ENCODE data around the gene POU2F1. TPM values are rescaled to one million over a fixed set of nuclear protein-coding genes. Genes with fewer than 3 reads are reported as not detected.

POU2F1 gene
- total RNA-seq, 1 experiment from 2014 or later, result 24.5 TPM

DNA sequence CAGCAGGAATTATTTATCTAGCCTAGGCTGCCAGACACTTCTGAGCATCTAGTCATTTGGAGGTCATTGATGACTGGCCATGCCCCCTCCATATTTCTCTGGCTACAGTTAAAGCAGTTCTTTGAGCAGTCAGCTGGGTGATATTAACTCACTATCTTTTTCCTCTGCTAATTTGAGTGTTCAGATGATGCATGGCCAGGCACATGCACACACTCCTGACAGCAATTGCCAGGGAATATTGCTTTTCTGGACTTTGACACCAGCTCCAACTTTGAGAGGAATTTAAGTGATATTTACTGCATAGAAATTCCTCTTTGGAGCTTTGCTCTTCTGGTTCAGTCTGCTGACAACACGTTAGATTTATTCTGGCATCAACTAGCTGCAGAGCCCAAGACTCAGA is 245.1 kb downstream of the POU2F1 start:
- H3K79me2 ChIP-seq (ENCODE audit: insufficient read depth, low read length), result no peaks in the 10 kb centered on the region
- TF ChIP-seq, protein P1, sequence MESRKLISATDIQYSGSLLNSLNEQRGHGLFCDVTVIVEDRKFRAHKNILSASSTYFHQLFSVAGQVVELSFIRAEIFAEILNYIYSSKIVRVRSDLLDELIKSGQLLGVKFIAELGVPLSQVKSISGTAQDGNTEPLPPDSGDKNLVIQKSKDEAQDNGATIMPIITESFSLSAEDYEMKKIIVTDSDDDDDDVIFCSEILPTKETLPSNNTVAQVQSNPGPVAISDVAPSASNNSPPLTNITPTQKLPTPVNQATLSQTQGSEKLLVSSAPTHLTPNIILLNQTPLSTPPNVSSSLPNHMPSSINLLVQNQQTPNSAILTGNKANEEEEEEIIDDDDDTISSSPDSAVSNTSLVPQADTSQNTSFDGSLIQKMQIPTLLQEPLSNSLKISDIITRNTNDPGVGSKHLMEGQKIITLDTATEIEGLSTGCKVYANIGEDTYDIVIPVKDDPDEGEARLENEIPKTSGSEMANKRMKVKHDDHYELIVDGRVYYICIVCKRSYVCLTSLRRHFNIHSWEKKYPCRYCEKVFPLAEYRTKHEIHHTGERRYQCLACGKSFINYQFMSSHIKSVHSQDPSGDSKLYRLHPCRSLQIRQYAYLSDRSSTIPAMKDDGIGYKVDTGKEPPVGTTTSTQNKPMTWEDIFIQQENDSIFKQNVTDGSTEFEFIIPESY (IDR thresholded peaks at IDR 0.05; ENCODE audit: extremely low read depth, insufficient replicate concordance, low read length), result no peak
- TF ChIP-seq ZNF274 (IDR thresholded peaks at IDR 0.05; ENCODE audit: low read depth, low read length), result no peak
- TF ChIP-seq, protein P2, sequence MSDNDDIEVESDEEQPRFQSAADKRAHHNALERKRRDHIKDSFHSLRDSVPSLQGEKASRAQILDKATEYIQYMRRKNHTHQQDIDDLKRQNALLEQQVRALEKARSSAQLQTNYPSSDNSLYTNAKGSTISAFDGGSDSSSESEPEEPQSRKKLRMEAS (IDR thresholded peaks at IDR 0.05), result no peak
- TF ChIP-seq POLR2AphosphoS5 (IDR thresholded peaks at IDR 0.05; ENCODE audit: low read depth, low read length), result no peak
- TF ChIP-seq EGR1 (IDR thresholded peaks at IDR 0.05; ENCODE audit: low read depth), result no peak
- no peak for TF ChIP-seq ELF1 (IDR thresholded peaks at IDR 0.05; ENCODE audit: borderline replicate concordance, low read depth)
- TF ChIP-seq SIN3A (IDR thresholded peaks at IDR 0.05; ENCODE audit: low read depth), result no peak
- TF ChIP-seq RAD21 (IDR thresholded peaks at IDR 0.05; ENCODE audit: low read depth), result no peak
- no peak for TF ChIP-seq ZFX (IDR thresholded peaks at IDR 0.05)
- TF ChIP-seq TCF7L2 (IDR thresholded peaks at IDR 0.05; ENCODE audit: borderline replicate concordance, extremely low read depth, insufficient read depth, insufficient read length), result no peak
- no peak for DNase-seq (ENCODE audit: low read depth, low spot score)
- H3K4me1 ChIP-seq (ENCODE audit: control insufficient read depth in 1 of 2, insufficient read depth in 2 of 2, low read length in 2 of 2), result no peaks in the 10 kb centered on the region
- RAD21 ChIA-PET (ENCODE audit: low non-redundant PET in 1 of 2, low total read pairs in 2 of 2, uncharacterized antibody in 2 of 2, unreplicated experiment in 2 of 2), result interaction anchor here in 1 of 2 experiments (0.7 kb wide), 1 partner anchor 360 kb away, joined by 3 read pairs; no protein-coding TSS in a partner anchor
- no peak overlapping the region for H3K4me2 ChIP-seq (ENCODE audit: low read length)
- H3K36me3 ChIP-seq (ENCODE audit: control insufficient read depth in 1 of 2, insufficient read depth in 2 of 2, low read length in 2 of 2), result no peaks in the 10 kb centered on the region
- H3K9ac ChIP-seq (ENCODE audit: low read length), result no peak overlapping the region
- no TSS peak for BruUV-seq (replicated peaks)
- no peaks in the 10 kb centered on the region for H3K27me3 ChIP-seq (ENCODE audit: insufficient read depth, low read length)
- H3K9me2 ChIP-seq (ENCODE audit: insufficient read depth), result no peaks in the 10 kb centered on the region
- H4K20me1 ChIP-seq (ENCODE audit: insufficient read depth), result no peaks in the 10 kb centered on the region
- intact Hi-C loops (cut with micrococcal nuclease), result no loop called here
- CTCF ChIA-PET, result no interaction called here
- H3K9me3 ChIP-seq (ENCODE audit: control insufficient read depth in 1 of 2, insufficient read depth in 1 of 2, low read depth in 1 of 2, low read length in 2 of 2), result no peaks in the 10 kb centered on the region
- POLR2A ChIA-PET, result no interaction called here
- ATAC-seq, result no peak
- H3K27ac ChIP-seq (ENCODE audit: low read depth, low read length), result no peak overlapping the region
- no peak overlapping the region for H3K4me3 ChIP-seq (replicated peaks in 1 of 2; ENCODE audit: low read depth in 1 of 2, low read length in 2 of 2)
- H2AFZ ChIP-seq (ENCODE audit: low read depth, low read length, poor library complexity, severe bottlenecking), result no peak overlapping the region

All from HCT116 (cell line).